Mesendoderm (in vitro differentiated cells): Measurements from ENCODE around the gene PDSS2.

Experiments used
- DNase-seq: peaks from one replicate; pipeline ENCODE4 v3.0.0; 2013
- H2AK5ac ChIP-seq: 2 replicates; pipeline ENCODE4 v1.6.1; 2013; ENCODE audit warnings: low read length, inconsistent platforms
- H2BK120ac ChIP-seq: 2 replicates; pipeline ENCODE4 v1.6.1; 2013; ENCODE audit warnings: low read depth, mild to moderate bottlenecking, low read length, moderate library complexity, mixed read lengths
- H2BK15ac ChIP-seq: replicated peaks from 2 replicates; pipeline ENCODE4 v1.6.1; 2013; ENCODE audit warnings: low read depth, mild to moderate bottlenecking, moderate library complexity
- H2BK5ac ChIP-seq: 2 replicates; pipeline ENCODE4 v1.6.1; 2013; ENCODE audit warnings: low read length, inconsistent platforms
- H3K18ac ChIP-seq: 2 replicates; pipeline ENCODE4 v1.6.1; 2013; ENCODE audit warnings: mild to moderate bottlenecking, low read length, mixed read lengths
- H3K23ac ChIP-seq: one replicate; pipeline ENCODE4 v1.6.1; 2013; ENCODE audit warnings: low read length
- H3K27ac ChIP-seq: 2 replicates; pipeline ENCODE4 v1.5.1; 2013; ENCODE audit warnings: low read depth, mild to moderate bottlenecking, inconsistent platforms, low read length, moderate library complexity
- H3K27me3 ChIP-seq: 2 replicates; pipeline ENCODE4 v1.6.1; 2013; ENCODE audit warnings: low read length, control low read depth, mild to moderate bottlenecking, inconsistent platforms; ENCODE audit not compliant: insufficient read depth, poor library complexity
- H3K36me3 ChIP-seq: 2 replicates; pipeline ENCODE4 v1.6.1; 2013; ENCODE audit warnings: low read length, inconsistent platforms; ENCODE audit not compliant: control insufficient read depth, insufficient read depth
- H3K4ac ChIP-seq: one replicate; pipeline ENCODE4 v1.6.1; 2013; ENCODE audit warnings: low read depth, mild to moderate bottlenecking, low read length, moderate library complexity
- H3K4me1 ChIP-seq: 2 replicates; pipeline ENCODE4 v1.6.1; 2013; ENCODE audit warnings: low read depth, low read length, inconsistent platforms; ENCODE audit not compliant: control insufficient read depth
- H3K4me2 ChIP-seq: 2 replicates; pipeline ENCODE4 v1.6.1; 2013; ENCODE audit warnings: low read length
- H3K4me3 ChIP-seq: 2 replicates; pipeline ENCODE4 v1.5.1; 2013; ENCODE audit warnings: mild to moderate bottlenecking, low read length
- H3K56ac ChIP-seq: one replicate; pipeline ENCODE4 v1.6.1; 2013; ENCODE audit warnings: low read length
- H3K79me1 ChIP-seq: 2 replicates; pipeline ENCODE4 v1.6.1; 2013; ENCODE audit warnings: low read length, inconsistent platforms
- H3K79me2 ChIP-seq: 2 replicates; pipeline ENCODE4 v1.6.1; 2013; ENCODE audit warnings: mild to moderate bottlenecking, low read length; ENCODE audit not compliant: control insufficient read depth, insufficient read depth
- H3K9ac ChIP-seq: 2 replicates; pipeline ENCODE4 v1.6.1; 2013; ENCODE audit warnings: low read length, inconsistent platforms
- H4K5ac ChIP-seq: one replicate; pipeline ENCODE4 v1.6.1; 2013; ENCODE audit warnings: low read length
- H4K8ac ChIP-seq: one replicate; pipeline ENCODE4 v1.6.1; 2013; ENCODE audit warnings: low read depth, mild to moderate bottlenecking, control low read depth, low read length, moderate library complexity
- WGBS: extraction: QIAGEN DNeasy Blood & Tissue Kit; methylation state at CpG from one replicate; pipeline ENCODE4 v1.1.7; 2013; ENCODE audit warnings: low lambda C conversion rate, missing lambda C conversion rate; ENCODE audit not compliant: insufficient coverage; ENCODE audit errors: extremely low coverage; 5-methylcytosine and 5-hydroxymethylcytosine counted together

PDSS2 gene

DNA sequence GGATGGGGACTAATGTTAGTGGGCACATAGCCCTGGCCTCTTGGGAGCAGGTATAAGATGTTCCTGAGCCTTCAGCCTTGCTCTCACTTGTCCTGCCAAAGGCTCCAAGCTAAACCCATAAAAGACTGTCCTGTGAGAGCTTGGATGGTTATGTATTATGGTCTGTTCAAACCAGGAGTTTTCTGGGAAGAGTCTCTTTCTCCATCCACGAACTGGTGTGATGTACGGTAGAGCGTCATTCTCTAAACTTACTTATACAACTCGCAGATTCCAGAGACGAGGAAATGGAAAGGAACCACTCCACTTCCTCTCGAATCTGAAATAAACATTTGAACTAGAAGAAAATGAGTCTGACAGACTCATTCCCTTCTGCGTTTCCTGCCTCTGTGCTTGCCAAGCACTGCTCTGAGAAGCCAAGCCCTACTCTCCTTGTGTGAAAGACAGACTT is 35.9 kb upstream of the PDSS2 start:
- no peak overlapping the region for H3K27ac ChIP-seq
- no peak overlapping the region for H3K23ac ChIP-seq
- H4K8ac ChIP-seq = no peak overlapping the region
- no peaks in the 10 kb centered on the region for H3K36me3 ChIP-seq
- H2BK120ac ChIP-seq = no peak overlapping the region
- H3K18ac ChIP-seq = no peak overlapping the region
- no peak overlapping the region for H2BK5ac ChIP-seq
- no peak overlapping the region for H4K5ac ChIP-seq
- no CpG with 5 or more reads among the region's 7 CpGs for WGBS
- no peak overlapping the region for H2BK15ac ChIP-seq
- no peak overlapping the region for H3K4ac ChIP-seq
- peaks cover 5% of the 10 kb centered on the region for H3K4me1 ChIP-seq
- H2AK5ac ChIP-seq = no peak overlapping the region
- H3K4me2 ChIP-seq = no peak overlapping the region
- no peaks in the 10 kb centered on the region for H3K79me1 ChIP-seq
- H3K27me3 ChIP-seq = peaks cover 6% of the 10 kb centered on the region
- H3K4me3 ChIP-seq = no peak overlapping the region
- H3K9ac ChIP-seq = no peak overlapping the region
- no peak overlapping the region for H3K56ac ChIP-seq
- no peaks in the 10 kb centered on the region for H3K79me2 ChIP-seq
- DNase-seq = no peak

DNA sequence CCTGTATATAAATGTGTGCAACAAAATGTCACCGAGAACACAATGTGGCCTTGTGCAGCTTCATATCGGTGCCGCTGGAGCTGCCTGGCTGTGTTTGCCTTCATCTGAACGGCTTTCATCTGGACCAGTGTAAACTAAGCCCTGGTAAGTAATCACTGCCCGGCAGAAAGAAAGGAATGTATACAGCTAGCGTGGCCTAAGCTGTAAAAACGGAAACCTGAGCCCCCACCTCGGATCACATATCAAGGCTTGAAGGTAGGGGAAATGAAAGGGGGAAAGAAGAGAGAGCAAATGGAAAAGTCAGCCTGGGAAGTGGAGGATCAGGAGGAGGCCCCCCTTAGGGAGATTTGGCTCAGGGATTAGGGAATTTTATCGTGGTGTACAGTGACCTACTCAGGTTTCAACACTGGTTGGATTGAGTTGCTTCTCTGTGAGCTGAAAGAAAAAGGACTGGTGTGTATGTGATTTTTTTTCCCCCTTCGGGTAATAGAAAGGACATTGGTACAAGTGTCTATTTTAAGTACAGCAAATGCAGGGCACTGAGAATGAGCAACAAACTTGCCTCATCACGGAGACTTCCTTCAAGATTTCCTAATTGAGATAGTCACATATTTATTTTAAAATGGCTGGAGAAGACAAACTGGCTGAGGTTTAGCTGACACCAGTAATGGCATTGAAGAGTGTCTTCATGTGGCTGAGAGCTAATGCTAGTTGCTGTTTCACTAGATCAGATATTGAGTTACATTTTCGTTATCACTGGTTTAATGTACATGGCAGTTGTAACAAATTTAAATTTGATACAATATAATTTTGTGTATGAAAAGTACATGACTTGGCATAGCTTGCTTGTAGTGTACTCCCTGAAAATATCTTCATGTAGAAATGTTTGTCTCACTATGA is 34.0 kb upstream of the PDSS2 start:
- H4K5ac ChIP-seq = no peak overlapping the region
- H3K23ac ChIP-seq = no peak overlapping the region
- H3K4me2 ChIP-seq = no peak overlapping the region
- no peak overlapping the region for H3K4me3 ChIP-seq
- no peak overlapping the region for H4K8ac ChIP-seq
- H2BK15ac ChIP-seq = no peak overlapping the region
- peak overlapping the region; percentile 27 for H3K56ac ChIP-seq
- no peak for DNase-seq
- no peak overlapping the region for H2AK5ac ChIP-seq
- no peaks in the 10 kb centered on the region for H3K79me2 ChIP-seq
- no peaks in the 10 kb centered on the region for H3K79me1 ChIP-seq
- H3K4me1 ChIP-seq = peaks cover 6% of the 10 kb centered on the region
- no CpG with 5 or more reads among the region's 12 CpGs for WGBS
- no peak overlapping the region for H3K4ac ChIP-seq
- peaks cover 6% of the 10 kb centered on the region for H3K27me3 ChIP-seq
- no peak overlapping the region for H3K27ac ChIP-seq
- H3K9ac ChIP-seq = peak overlapping the region; percentile 5
- no peak overlapping the region for H3K18ac ChIP-seq
- no peak overlapping the region for H2BK5ac ChIP-seq
- H3K36me3 ChIP-seq = no peaks in the 10 kb centered on the region
- H2BK120ac ChIP-seq = peak overlapping the region; percentile 55

DNA sequence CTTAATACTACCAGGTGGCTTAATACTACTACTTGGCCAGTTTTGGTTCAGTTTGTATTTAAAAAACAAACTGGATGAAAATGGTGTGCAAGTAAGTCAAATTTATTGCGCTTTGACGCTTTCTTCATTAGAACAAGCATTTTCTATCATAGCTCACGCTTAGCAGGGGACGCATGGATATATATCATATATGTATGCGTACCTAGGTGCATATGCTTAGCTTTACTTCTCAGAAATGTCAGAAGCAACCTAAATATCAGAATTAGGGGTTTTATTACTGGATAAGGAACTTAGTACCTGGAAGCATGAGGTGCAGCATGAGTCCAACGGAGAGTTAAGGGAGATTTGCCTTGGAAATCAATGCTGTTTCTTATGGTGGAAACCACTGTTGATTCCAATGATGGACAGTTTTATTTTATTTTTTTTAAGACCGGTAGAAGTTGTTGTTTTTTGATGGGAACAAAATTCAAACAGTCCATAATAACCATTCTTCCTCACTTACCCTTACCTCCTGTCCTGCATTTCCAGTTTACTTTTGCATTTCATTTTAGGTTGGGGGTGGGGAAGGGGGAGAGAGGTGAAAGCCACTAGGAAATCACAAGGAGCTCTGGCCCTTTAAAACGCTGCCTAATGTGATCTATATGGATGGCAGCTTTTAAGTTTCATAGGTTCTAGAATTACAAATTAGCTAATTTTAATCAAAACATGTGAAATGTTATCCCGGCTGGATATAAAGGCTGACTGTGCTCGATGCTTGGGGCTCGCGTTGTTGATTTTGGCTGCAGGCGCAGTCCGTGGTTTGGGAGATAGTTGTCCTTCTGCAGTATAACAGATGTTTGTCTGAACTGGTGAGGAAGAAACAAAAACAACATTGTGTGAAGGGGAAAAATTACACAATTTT is 32.6 kb upstream of the PDSS2 start:
- Histone ChIP-seq H4K8ac (no peak overlapping the region), H2BK5ac (no peak overlapping the region), H2BK120ac (no peak overlapping the region), H3K4ac (no peak overlapping the region), H3K79me1 (no peaks in the 10 kb centered on the region), H3K4me1 (peaks cover 10% of the 10 kb centered on the region), H3K56ac (no peak overlapping the region), H3K79me2 (no peaks in the 10 kb centered on the region), H2BK15ac (no peak overlapping the region), H4K5ac (no peak overlapping the region), H3K18ac (no peak overlapping the region), H3K9ac (no peak overlapping the region), H3K27ac (no peak overlapping the region), H3K4me3 (no peak overlapping the region), H3K36me3 (no peaks in the 10 kb centered on the region), H2AK5ac (no peak overlapping the region), H3K23ac (no peak overlapping the region), H3K4me2 (no peak overlapping the region), H3K27me3 (peaks cover 13% of the 10 kb centered on the region)
- no CpG with 5 or more reads among the region's 14 CpGs for WGBS
- DNase-seq = no peak

DNA sequence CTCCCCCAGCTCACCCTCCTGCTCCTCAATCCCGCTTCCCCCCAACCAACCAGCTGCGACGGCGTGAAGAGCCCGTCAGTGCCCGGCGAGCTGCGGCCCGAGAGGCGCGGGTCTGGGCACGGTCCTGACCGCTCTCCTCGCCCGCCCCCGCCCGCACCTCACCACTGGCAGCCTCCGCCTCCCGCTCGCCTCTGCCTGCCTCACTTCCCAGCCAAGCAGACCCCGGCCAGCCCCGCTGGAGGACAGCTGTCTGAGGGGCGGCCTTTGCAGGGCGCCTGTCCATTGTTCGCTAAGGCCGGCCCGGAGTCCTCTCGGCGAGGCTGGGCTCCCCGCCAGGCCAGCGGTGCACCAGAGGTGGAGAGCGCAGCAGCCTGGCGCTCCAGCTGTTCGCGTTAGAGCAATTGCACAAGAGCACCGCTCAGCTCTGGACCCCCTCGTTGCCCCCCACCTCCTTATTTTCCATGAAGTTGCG is 31.8 kb upstream of the PDSS2 start:
- Histone ChIP-seq H3K27ac (no peak overlapping the region), H3K4ac (no peak overlapping the region), H3K27me3 (peaks cover 15% of the 10 kb centered on the region), H3K23ac (no peak overlapping the region), H3K79me2 (no peaks in the 10 kb centered on the region), H3K18ac (no peak overlapping the region), H2BK15ac (no peak overlapping the region), H2BK5ac (no peak overlapping the region), H3K4me2 (peak overlapping the region; percentile 87), H4K8ac (no peak overlapping the region), H3K56ac (peak overlapping the region; percentile 67), H3K36me3 (no peaks in the 10 kb centered on the region), H3K9ac (peak overlapping the region; percentile 50), H4K5ac (no peak overlapping the region), H3K4me3 (peak overlapping the region; percentile 9), H2BK120ac (no peak overlapping the region), H2AK5ac (no peak overlapping the region), H3K79me1 (no peaks in the 10 kb centered on the region), H3K4me1 (peaks cover 10% of the 10 kb centered on the region)
- WGBS = no CpG with 5 or more reads among the region's 38 CpGs
- DNase-seq = peak; percentile 61

DNA sequence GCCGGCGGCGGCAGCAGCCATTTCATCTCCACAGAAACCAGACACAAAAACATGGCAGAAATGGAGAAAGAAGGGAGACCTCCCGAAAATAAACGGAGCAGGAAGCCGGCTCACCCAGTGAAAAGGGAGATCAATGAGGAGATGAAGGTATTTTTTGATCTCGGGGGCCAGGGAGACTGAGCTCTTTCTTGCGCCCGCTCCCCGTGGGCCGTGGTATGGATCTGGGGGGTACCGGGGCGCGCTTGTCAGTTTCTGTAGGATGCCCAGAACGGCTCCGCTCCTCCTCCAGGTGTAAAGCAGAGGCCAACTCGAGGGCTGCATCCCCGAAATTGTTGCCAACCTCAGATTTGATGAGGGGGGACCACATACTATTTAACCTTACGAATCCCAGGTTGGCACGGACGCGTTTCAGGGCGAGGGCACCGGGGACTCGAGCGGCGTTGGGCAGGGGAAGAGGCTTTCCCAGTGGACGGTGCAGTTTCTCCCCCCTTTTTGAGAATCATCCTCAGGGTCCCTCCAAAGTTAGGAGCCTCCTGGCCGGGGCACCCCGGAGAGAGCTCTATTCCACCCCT is 31.3 kb upstream of the PDSS2 start:
- peak overlapping the region; percentile 9 for H3K4me3 ChIP-seq
- no peaks in the 10 kb centered on the region for H3K79me2 ChIP-seq
- H2AK5ac ChIP-seq = no peak overlapping the region
- no peaks in the 10 kb centered on the region for H3K36me3 ChIP-seq
- H3K4me2 ChIP-seq = peak overlapping the region; percentile 87
- H3K18ac ChIP-seq = no peak overlapping the region
- no peak overlapping the region for H4K8ac ChIP-seq
- H2BK5ac ChIP-seq = no peak overlapping the region
- peak overlapping the region; percentile 67 for H3K56ac ChIP-seq
- no peak overlapping the region for H4K5ac ChIP-seq
- peaks cover 10% of the 10 kb centered on the region for H3K4me1 ChIP-seq
- H3K27ac ChIP-seq = no peak overlapping the region
- H3K23ac ChIP-seq = no peak overlapping the region
- no CpG with 5 or more reads among the region's 30 CpGs for WGBS
- H3K4ac ChIP-seq = no peak overlapping the region
- H3K79me1 ChIP-seq = no peaks in the 10 kb centered on the region
- DNase-seq = no peak
- no peak overlapping the region for H2BK120ac ChIP-seq
- peak overlapping the region; percentile 50 for H3K9ac ChIP-seq
- peaks cover 15% of the 10 kb centered on the region for H3K27me3 ChIP-seq
- no peak overlapping the region for H2BK15ac ChIP-seq
